ENCODE data around the gene SHOC1. TPM values are rescaled to one million over a fixed set of nuclear protein-coding genes. Genes with fewer than 3 reads are reported as not detected.

Gene SHOC1
- total and polyA plus RNA-seq, 2 donors (not counting 3 experiments of a cell fraction or from before 2014, with no cell fraction given) = not detected

- H3K9ac ChIP-seq (replicated peaks; ENCODE audit: extremely low read depth, insufficient read depth, low read length) = no peak overlapping the region
- dilution Hi-C loops (cut with MboI; ENCODE audit: extremely low pct_ligation_motif_present, low sequenced_read_pairs) = no loop called here
- no peak overlapping the region for H3K27ac ChIP-seq (ENCODE audit: insufficient read depth, low read depth, low read length)
- H3K79me2 ChIP-seq (ENCODE audit: control insufficient read depth, insufficient read depth, low read length) = no peaks in the 10 kb centered on the region
- no peak overlapping the region for H2AFZ ChIP-seq (ENCODE audit: low read depth, low read length)
- CTCF ChIA-PET = no interaction called here
- no peaks in the 10 kb centered on the region for H3K9me1 ChIP-seq (replicated peaks; ENCODE audit: control insufficient read depth, extremely low read depth, insufficient read depth, low read length)
- POLR2A ChIA-PET = no interaction called here
- H3K4me1 ChIP-seq (ENCODE audit: control insufficient read depth, extremely low read depth, insufficient read depth, low read length) = peaks cover 6% of the 10 kb centered on the region
- TF ChIP-seq POLR2AphosphoS5 (IDR thresholded peaks at IDR 0.05; ENCODE audit: insufficient read depth, low read depth, low read length) = no peak
- no peak for TF ChIP-seq GATA2 (IDR thresholded peaks at IDR 0.05; ENCODE audit: insufficient read depth, insufficient read length, low read depth, low read length)
- TF ChIP-seq CTCF (IDR thresholded peaks at IDR 0.05; ENCODE audit: extremely low read depth in 1 of 2, insufficient read depth in 1 of 2, low read depth in 1 of 2, low read length in 2 of 2) = no peak
- TF ChIP-seq POLR2A (IDR thresholded peaks at IDR 0.05; ENCODE audit: low read depth, low read length) = no peak
- TF ChIP-seq JUN (IDR thresholded peaks at IDR 0.05; ENCODE audit: borderline replicate concordance, insufficient read depth, insufficient read length, low read depth) = no peak
- DNase-seq (ENCODE audit: low read depth, low spot score) = no peak
- H3K27me3 ChIP-seq (ENCODE audit: control insufficient read depth in 2 of 2, insufficient read depth in 2 of 2, low read length in 2 of 2) = no peaks in the 10 kb centered on the region
- no peaks in the 10 kb centered on the region for H3K36me3 ChIP-seq (ENCODE audit: control insufficient read depth in 2 of 2, extremely low read depth in 1 of 2, insufficient read depth in 2 of 2, low read length in 2 of 2)
- intact Hi-C loops (cut with micrococcal nuclease) = no loop called here
- no TSS peak for BruUV-seq (replicated peaks)
- H3K4me3 ChIP-seq (replicated peaks in 1 of 3; ENCODE audit: insufficient read depth in 1 of 3, low read depth in 1 of 3, low read length in 3 of 3) = no peak overlapping the region
- FAIRE-seq = no peak
- H4K20me1 ChIP-seq (replicated peaks; ENCODE audit: control insufficient read depth, extremely low read depth, insufficient read depth, low read length) = no peaks in the 10 kb centered on the region
- H3K4me2 ChIP-seq (ENCODE audit: insufficient read depth, low read length) = no peak overlapping the region
- H3K9me3 ChIP-seq (replicated peaks; ENCODE audit: control insufficient read depth, insufficient read depth, low read length) = no peaks in the 10 kb centered on the region
These were observed 39.9 kb downstream of the SHOC1 start for GRCh38 chr9:111754800-111755199.

- no peak for FAIRE-seq
These were observed 42.3 kb downstream of the SHOC1 start for GRCh38 chr9:111752455-111752854.

More at GRCh38 chr9:111752455-111752854, 42.3 kb downstream of the SHOC1 start:
- intact Hi-C loops (cut with micrococcal nuclease) = no loop called here
- no peaks in the 10 kb centered on the region for H3K36me3 ChIP-seq (ENCODE audit: control insufficient read depth in 2 of 2, extremely low read depth in 1 of 2, insufficient read depth in 2 of 2, low read length in 2 of 2)
- ChIA-PET POLR2A (no interaction called here), CTCF (no interaction called here)
- H3K27me3 ChIP-seq (ENCODE audit: control insufficient read depth in 2 of 2, insufficient read depth in 2 of 2, low read length in 2 of 2) = no peaks in the 10 kb centered on the region
- H3K27ac ChIP-seq (ENCODE audit: insufficient read depth, low read depth, low read length) = no peak overlapping the region
- H3K9me3 ChIP-seq (replicated peaks; ENCODE audit: control insufficient read depth, insufficient read depth, low read length) = no peaks in the 10 kb centered on the region
- H3K79me2 ChIP-seq (ENCODE audit: control insufficient read depth, insufficient read depth, low read length) = no peaks in the 10 kb centered on the region
- TF ChIP-seq POLR2A (IDR thresholded peaks at IDR 0.05; ENCODE audit: low read depth, low read length) (no peak), FOS (IDR thresholded peaks at IDR 0.05; ENCODE audit: borderline replicate concordance, insufficient read depth, low read length) (peak; percentile 64), JUN (IDR thresholded peaks at IDR 0.05; ENCODE audit: borderline replicate concordance, insufficient read depth, insufficient read length, low read depth) (peak; percentile 50), MAX (IDR thresholded peaks at IDR 0.05; ENCODE audit: insufficient read depth, insufficient read length) (no peak)
- no peaks in the 10 kb centered on the region for H3K4me1 ChIP-seq (ENCODE audit: control insufficient read depth, extremely low read depth, insufficient read depth, low read length)
- no peak overlapping the region for H3K4me3 ChIP-seq (replicated peaks in 1 of 3; ENCODE audit: insufficient read depth in 1 of 3, low read depth in 1 of 3, low read length in 3 of 3)
- no peaks in the 10 kb centered on the region for H3K9me1 ChIP-seq (replicated peaks; ENCODE audit: control insufficient read depth, extremely low read depth, insufficient read depth, low read length)
- H3K4me2 ChIP-seq (ENCODE audit: insufficient read depth, low read length) = no peak overlapping the region
- H3K9ac ChIP-seq (replicated peaks; ENCODE audit: extremely low read depth, insufficient read depth, low read length) = no peak overlapping the region
- no peak overlapping the region for H2AFZ ChIP-seq (ENCODE audit: low read depth, low read length)
- DNase-seq (ENCODE audit: low read depth, low spot score) = no peak
- H4K20me1 ChIP-seq (replicated peaks; ENCODE audit: control insufficient read depth, extremely low read depth, insufficient read depth, low read length) = no peaks in the 10 kb centered on the region
- dilution Hi-C loops (cut with MboI; ENCODE audit: extremely low pct_ligation_motif_present, low sequenced_read_pairs) = no loop called here
- no TSS peak for BruUV-seq (replicated peaks)
